Heart right ventricle (tissue), 16 donors: ENCODE measurements around the gene PHLDB1. TPM values are rescaled to one million over a fixed set of nuclear protein-coding genes. Genes with fewer than 3 reads are reported as not detected.
A peak's percentile ranks its signal among the peaks of the same experiment; 100 is the strongest.
"Not testable (repeated sequence)": the region's sequence is repeated elsewhere in the genome, so short reads cannot be mapped to it uniquely, and the experiment has no call there.

Experiments
- ATAC-seq, 8 donors: fragments of 200-7000 bp; cut with Tn5 transposase; one replicate each; pipeline ENCODE4 v1.9.1; 2020; ENCODE audit warnings: mild to moderate bottlenecking in 8 of 8, moderate library complexity in 8 of 8, moderate number of reproducible peaks in 1 of 8
- DNase-seq, 2 donors: peaks; one replicate each; pipeline ENCODE4 v3.0.0-alpha.2; 2020
- H3K27ac ChIP-seq, 10 donors: fragments of 200-600 bp; sonication (generic) in 2 of 10; one replicate each; pipeline versions ENCODE4 v1.5.0 to v1.8.0; 2020 to 2022; ENCODE audit warnings: mild to moderate bottlenecking in 3 of 10
- H3K27me3 ChIP-seq, 7 donors: fragments of 200-600 bp; one replicate each; pipeline ENCODE4 v1.8.0; 2021 to 2022; ENCODE audit warnings: mild to moderate bottlenecking in 2 of 7
- H3K36me3 ChIP-seq, 9 donors: fragments of 200-600 bp; sonication (generic) in 1 of 9; one replicate each; pipeline versions ENCODE4 v1.5.0 to v1.8.0; 2020 to 2022; ENCODE audit warnings: mild to moderate bottlenecking in 2 of 9
- H3K4me1 ChIP-seq, 9 donors: fragments of 200-600 bp; sonication (generic) in 1 of 9; one replicate each; pipeline versions ENCODE4 v1.5.0 to v1.8.0; 2020 to 2022; ENCODE audit warnings: mild to moderate bottlenecking in 4 of 9
- H3K4me3 ChIP-seq, 10 donors: fragments of 200-600 bp; sonication (generic) in 2 of 10; one replicate each; pipeline versions ENCODE4 v1.5.0 to v1.8.0; 2020 to 2022; ENCODE audit warnings: mild to moderate bottlenecking in 7 of 10, moderate library complexity in 2 of 10
- H3K9me3 ChIP-seq, 11 donors: fragments of 200-600 bp in 10 of 11; sonication (generic) in 2 of 11; one replicate each; pipeline versions ENCODE4 v1.5.0 to v1.8.0; 2013 to 2022; ENCODE audit warnings: mild to moderate bottlenecking in 2 of 11, control low read depth in 1 of 11, moderate library complexity in 1 of 11
- WGBS, 2 donors: extraction: QIAGEN DNeasy Blood & Tissue Kit; methylation state at CpG; one replicate each; pipeline ENCODE4 v1.1.7; 2013; ENCODE audit warnings: inconsistent platforms in 1 of 2; 5-methylcytosine and 5-hydroxymethylcytosine counted together
- intact Hi-C, 10 donors: fragments of 100-400 bp; cut with DNase I; formaldehyde crosslinking; loops; one replicate each; pipeline versions ENCODE4 v1.11.1 to v1.14.2; 2022
- polyA plus RNA-seq, 2 donors: library from polyadenylated mRNA; stranded (reverse); fragments of 200-250 nt; gene quantifications; one replicate each; pipeline ENCODE4 v1.2.3, GENCODE V29; 2013
- total RNA-seq, 10 donors: library from RNA; stranded (reverse); fragmentation: NEBNext Ultra II Directional in 3 of 10; extraction: Animal tissue kit (Norgen Biotek cat#: 25700) in 3 of 10; gene quantifications; one replicate each; pipeline versions ENCODE4 v1.2.1 to v1.2.4, GENCODE V29; 2021 to 2023
- TF ChIP-seq, protein P1 (sequence below), 9 donors: fragments of 200-600 bp; sonication (generic) in 2 of 9; IDR thresholded peaks; one replicate each; pipeline versions ENCODE4 v1.5.0 to v1.8.0; 2021 to 2022; ENCODE audit warnings: antibody characterized with exemption in 9 of 9, mild to moderate bottlenecking in 5 of 9, moderate library complexity in 1 of 9
- donor health status: Arrhythmogenic right ventricular cardiomyopathy.
- donor health status: ischemic (EF 13 %, LVEDD 7.1; RV severe dilation, severe dysfunction).
- donor health status: healthy with polysubstance abuse.
- donor health status: DM: no; HTN: yes; CAD: no.
- donor health status: DM: no; HTN: no; CAD: no.
- donor health status: ischemic (EF 25% LVEDD 6.9; RV normal size, moderate dysfunction).
- donor health status: ischemic (EF 25% LVEDD 5.7; RV mildly dilated, moderate dysfunction).
- donor health status: healthy.
- donor health status: DM: yes; HTN: yes; CAD: no.
- donor health status: Ischemic cardiomyopathy.
- donor health status: ischemic (EF 35%, LVEDD 5.7; RV mildly dilated, moderate dysfunction).
- donor health status: nonischemic (EF 11% LVEDD 7.7; RV severe dilation, severe dysfunction).
- donor health status: DM: yes; HTN: yes; CAD: no.
- donor health status: PGD.
- donor health status: ischemic (EF 29% LVEDD 5.4; RV normal size, mild dysfunction).
- donor health status: nonischemic (EF 23%, LVEDD 6.1; RV moderate dilation, normal function).

The PHLDB1 gene
- total and polyA plus RNA-seq, 12 donors, result 74.9 to 259 (median 114) TPM

DNA sequence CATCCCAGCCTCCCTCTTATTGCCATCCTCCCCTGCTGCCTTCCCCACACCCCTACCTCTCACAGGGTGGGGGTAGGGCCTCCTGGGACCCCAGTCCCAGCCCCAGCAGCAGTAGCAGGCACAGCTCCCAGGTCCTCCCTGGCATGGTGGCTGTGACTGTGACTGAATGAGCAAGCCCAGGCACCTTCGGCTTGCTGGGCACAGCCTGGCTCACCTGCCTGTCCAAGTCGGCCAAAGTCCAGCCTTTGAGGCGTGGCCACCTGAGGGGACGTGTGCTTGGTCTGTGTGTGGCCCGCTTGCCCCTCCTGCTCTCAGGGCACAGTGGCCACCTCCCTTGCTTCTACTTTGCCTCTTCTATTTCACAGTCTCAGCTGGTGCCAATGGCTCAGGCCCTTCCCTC lies 72.1 kb downstream of the PHLDB1 start, which contains the start of gene TREH:
Gene TREH, minus strand, starts transcription at position 168 of the 400 bp plus-strand sequence. Its CDS starts 23 bp downstream, at position 145.
- 83 to 90% methylated on average over 5 of the region's 5 CpGs for WGBS, 2 donors

DNA sequence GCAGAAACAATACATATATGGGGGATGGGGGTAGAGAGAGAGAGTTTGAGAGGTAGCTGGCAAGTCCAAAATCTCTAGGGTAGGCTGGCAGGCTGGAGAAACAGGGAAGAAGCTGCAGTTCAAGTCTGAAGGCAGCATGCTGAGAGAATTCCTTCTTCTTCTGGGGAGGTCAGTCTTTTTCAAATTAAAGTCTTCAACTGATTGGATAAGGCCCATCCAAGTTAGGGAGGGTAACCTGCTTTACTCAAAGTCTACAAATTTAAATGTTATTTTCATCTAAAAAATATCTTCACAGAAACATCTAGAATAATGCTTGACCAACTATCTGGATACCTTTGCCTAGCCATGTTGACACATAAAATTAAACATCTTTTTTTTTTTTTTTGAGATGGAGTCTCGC lies 75.0 kb downstream of the PHLDB1 start:
- no peak for ATAC-seq
- intact Hi-C loops, result no loop called here
- Histone ChIP-seq H3K4me3 (no peak overlapping the region), H3K27ac (no peak overlapping the region), H3K9me3 (no peaks in the 10 kb centered on the region), H3K4me1 (peaks cover 0 to 6% (median 0%) of the 10 kb centered on the region in 9 donors), H3K36me3 (no peaks in the 10 kb centered on the region), H3K27me3 (no peaks in the 10 kb centered on the region)
- TF ChIP-seq, protein P1, sequence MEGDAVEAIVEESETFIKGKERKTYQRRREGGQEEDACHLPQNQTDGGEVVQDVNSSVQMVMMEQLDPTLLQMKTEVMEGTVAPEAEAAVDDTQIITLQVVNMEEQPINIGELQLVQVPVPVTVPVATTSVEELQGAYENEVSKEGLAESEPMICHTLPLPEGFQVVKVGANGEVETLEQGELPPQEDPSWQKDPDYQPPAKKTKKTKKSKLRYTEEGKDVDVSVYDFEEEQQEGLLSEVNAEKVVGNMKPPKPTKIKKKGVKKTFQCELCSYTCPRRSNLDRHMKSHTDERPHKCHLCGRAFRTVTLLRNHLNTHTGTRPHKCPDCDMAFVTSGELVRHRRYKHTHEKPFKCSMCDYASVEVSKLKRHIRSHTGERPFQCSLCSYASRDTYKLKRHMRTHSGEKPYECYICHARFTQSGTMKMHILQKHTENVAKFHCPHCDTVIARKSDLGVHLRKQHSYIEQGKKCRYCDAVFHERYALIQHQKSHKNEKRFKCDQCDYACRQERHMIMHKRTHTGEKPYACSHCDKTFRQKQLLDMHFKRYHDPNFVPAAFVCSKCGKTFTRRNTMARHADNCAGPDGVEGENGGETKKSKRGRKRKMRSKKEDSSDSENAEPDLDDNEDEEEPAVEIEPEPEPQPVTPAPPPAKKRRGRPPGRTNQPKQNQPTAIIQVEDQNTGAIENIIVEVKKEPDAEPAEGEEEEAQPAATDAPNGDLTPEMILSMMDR (IDR thresholded peaks at IDR 0.05), result no peak
- WGBS, 2 donors, result 95 to 100% methylated on average over 1 of the region's 1 CpG
- DNase-seq, result no peak

More for the DNA sequence above, 72.1 kb downstream of the PHLDB1 start, which contains the start of gene TREH:
- Histone ChIP-seq H3K27ac (no peak within 1 kb of the TSS), H3K27me3 (no peaks in the 10 kb centered on the region), H3K4me1 (peaks cover 0 to 6% (median 0%) of the 10 kb centered on the region in 9 donors), H3K9me3 (no peaks in the 10 kb centered on the region), H3K4me3 (no peak within 1 kb of the TSS), H3K36me3 (no peaks in the 10 kb centered on the region)
- TF ChIP-seq, protein P1 (IDR thresholded peaks at IDR 0.05), result no peak
- no peak for DNase-seq
- ATAC-seq, result peak in 3 of 8 donors; percentile 10 to 41 (median 21)
- intact Hi-C loops, result no loop called here

DNA sequence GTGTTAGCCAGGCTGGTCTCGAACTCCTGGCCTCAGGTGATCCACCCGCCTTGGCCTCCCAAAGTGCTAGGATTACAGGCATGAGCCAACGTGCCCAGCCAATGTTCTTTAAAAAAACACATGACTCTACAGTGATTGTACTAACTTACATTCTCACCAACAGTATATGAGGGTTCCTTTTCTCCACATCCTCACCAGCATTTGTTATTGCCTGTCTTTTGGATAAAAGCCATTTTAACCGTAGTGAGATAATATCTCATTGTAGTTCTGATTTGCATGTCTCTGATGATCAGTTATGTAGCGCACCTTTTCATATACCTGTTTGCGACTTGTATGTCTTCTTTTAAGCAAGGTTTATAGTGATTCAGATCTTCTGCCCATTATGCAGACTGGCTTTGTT lies 75.5 kb downstream of the PHLDB1 start:
- H3K27ac ChIP-seq, H3K27me3 ChIP-seq, H3K4me3 ChIP-seq, H3K4me1 ChIP-seq, intact Hi-C loops, DNase-seq, H3K9me3 ChIP-seq, H3K36me3 ChIP-seq, ATAC-seq: not testable (repeated sequence)
- 77 to 78% methylated on average over 6 of the region's 6 CpGs for WGBS, 2 donors

DNA sequence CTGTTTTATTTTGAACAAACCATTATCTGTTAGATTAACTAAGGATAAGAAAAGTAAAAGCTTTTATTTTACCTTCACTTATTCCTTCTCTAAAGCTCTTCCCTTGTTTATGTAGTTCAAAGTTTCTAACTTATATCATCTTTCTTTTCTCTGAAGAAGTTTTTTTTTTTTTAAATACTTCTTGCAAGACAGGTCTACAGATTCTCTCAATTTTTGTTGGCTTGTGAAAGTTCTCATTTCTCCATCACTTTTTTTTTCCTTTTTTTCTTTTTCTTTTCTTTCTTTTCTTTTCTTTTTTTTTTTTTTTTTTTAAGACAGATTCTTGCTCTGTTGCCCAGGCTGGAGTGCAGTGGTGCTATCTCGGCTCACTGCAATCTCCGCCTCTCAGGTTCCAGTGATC lies 76.8 kb downstream of the PHLDB1 start:
- Histone ChIP-seq H3K9me3 (no peaks in the 10 kb centered on the region), H3K4me3 (no peak overlapping the region), H3K27ac (no peak overlapping the region), H3K4me1 (peaks cover 0 to under 1% (median under 1%) of the 10 kb centered on the region in 9 donors), H3K27me3 (no peaks in the 10 kb centered on the region), H3K36me3 (no peaks in the 10 kb centered on the region)
- ATAC-seq (no peak), DNase-seq (no peak)
- TF ChIP-seq, protein P1 (IDR thresholded peaks at IDR 0.05), result no peak
- intact Hi-C loops, result no loop called here
- 87 to 89% methylated on average over 2 of the region's 2 CpGs for WGBS, 2 donors

DNA sequence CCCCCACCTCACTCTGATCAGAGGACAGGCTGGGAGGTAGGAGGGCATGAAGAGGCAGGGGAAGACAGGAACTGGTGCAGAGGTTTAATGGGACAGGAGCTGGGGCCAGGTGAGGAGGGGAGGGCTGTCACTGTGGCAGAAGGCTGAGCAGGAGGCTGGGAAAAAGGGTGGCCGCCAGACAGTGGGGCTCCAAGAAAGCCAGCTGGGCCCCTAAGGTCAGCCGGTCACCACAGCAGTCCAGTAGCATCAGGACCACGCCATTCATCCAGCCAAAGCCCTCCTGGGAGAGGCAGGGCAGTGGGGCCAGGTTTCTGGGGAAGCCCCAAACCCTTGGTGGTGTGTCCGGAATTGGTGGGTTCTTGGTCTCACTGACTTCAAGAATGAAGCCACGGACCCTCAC lies 80.5 kb downstream of the PHLDB1 start:
- DNase-seq, result no peak
- TF ChIP-seq, protein P1 (IDR thresholded peaks at IDR 0.05), result no peak
- no peak for ATAC-seq
- intact Hi-C loops, result loop anchor here in 1 of 10 donors (5.0 kb wide), 1 partner anchor 269 kb away; the partner anchor contains the start of gene UPK2
- Histone ChIP-seq H3K27me3 (no peaks in the 10 kb centered on the region), H3K36me3 (no peaks in the 10 kb centered on the region), H3K27ac (no peak overlapping the region), H3K4me1 (peaks cover 0 to 27% (median 8%) of the 10 kb centered on the region in 9 donors), H3K9me3 (no peaks in the 10 kb centered on the region), H3K4me3 (no peak overlapping the region)
- WGBS, 2 donors, result 96 to 98% methylated on average over 5 of the region's 5 CpGs

DNA sequence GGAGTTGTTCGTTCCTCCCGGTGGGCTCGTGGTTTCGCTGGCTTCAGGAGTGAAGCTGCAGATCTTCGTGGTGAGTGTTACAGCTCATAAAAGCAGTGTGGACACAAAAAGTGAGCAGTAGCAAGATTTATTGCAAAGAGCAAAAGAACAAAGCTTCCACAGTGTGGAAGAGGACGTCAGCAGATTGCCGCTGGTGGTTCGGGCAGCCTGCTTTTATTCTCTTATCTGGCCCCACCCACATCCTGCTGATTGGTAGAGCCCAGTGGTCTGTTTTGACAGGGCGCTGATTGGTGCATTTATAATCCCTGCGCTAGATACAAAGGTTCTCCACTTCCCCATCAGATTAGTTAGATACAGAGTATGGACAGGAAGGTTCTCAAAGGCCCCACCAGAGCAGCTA lies 80.9 kb downstream of the PHLDB1 start:
- not testable (repeated sequence) for H3K4me3 ChIP-seq, ATAC-seq, H3K36me3 ChIP-seq, DNase-seq, H3K9me3 ChIP-seq, H3K27me3 ChIP-seq, H3K27ac ChIP-seq
- intact Hi-C loops, result loop anchor here in 1 of 10 donors (5.0 kb wide), 1 partner anchor 269 kb away; the partner anchor contains the start of gene UPK2
- peaks cover 0 to 29% (median 8%) of the 10 kb centered on the region in 9 donors for H3K4me1 ChIP-seq
- WGBS, 2 donors, result 84 to 88% methylated on average over 10 of the region's 10 CpGs
